ENCODE measurements around the gene ZBTB17. TPM values are rescaled to one million over a fixed set of nuclear protein-coding genes. Genes with fewer than 3 reads are reported as not detected.
A peak's percentile ranks its signal among the peaks of the same experiment; 100 is the strongest.

Gene ZBTB17
- total RNA-seq, 1 experiment from 2014 or later: 46.3 TPM

GRCh38 chr1:15952317-15953258, 23.3 kb downstream of the ZBTB17 start:
- Mint-ChIP-seq H3K4me3 (ENCODE audit: unreplicated experiment) (peak overlapping the region; percentile 60), H3K27me3 (ENCODE audit: insufficient read depth, unreplicated experiment) (no peaks in the 10 kb centered on the region), H3K9me3 (ENCODE audit: unreplicated experiment) (no peaks in the 10 kb centered on the region), H3K4me1 (ENCODE audit: insufficient read depth, unreplicated experiment) (peaks cover 66% of the 10 kb centered on the region), H3K36me3 (ENCODE audit: insufficient read depth, unreplicated experiment) (peaks cover 21% of the 10 kb centered on the region), H3K27ac (ENCODE audit: low read depth, unreplicated experiment) (peak overlapping the region; percentile 87)
- POLR2A ChIA-PET: interaction anchor here (0.6 to 4.1 kb wide), 10 partner anchors 23 to 153 kb away, joined by 3 to 23 read pairs (median 4); partner anchors contain the start of gene ZBTB17
- no peak for TF ChIP-seq CTCF (IDR thresholded peaks at IDR 0.05; ENCODE audit: unreplicated experiment)
- CTCF ChIA-PET: interaction anchor here (0.8 kb wide), 2 partner anchors 71 to 137 kb away, joined by 3 read pairs; no protein-coding TSS in a partner anchor
- BruUV-seq (replicated peaks): no TSS peak
- intact Hi-C loops (cut with micrococcal nuclease): loop anchor here (2.0 kb wide), 1 partner anchor 160 kb away; no protein-coding TSS in a partner anchor
- peak; percentile 95 for DNase-seq (ENCODE audit: unreplicated experiment)

- no peaks in the 10 kb centered on the region for H3K27me3 Mint-ChIP-seq (ENCODE audit: insufficient read depth, unreplicated experiment)
- peaks cover 68% of the 10 kb centered on the region for H3K4me1 Mint-ChIP-seq (ENCODE audit: insufficient read depth, unreplicated experiment)
- TF ChIP-seq CTCF (IDR thresholded peaks at IDR 0.05; ENCODE audit: unreplicated experiment): no peak
- peak overlapping the region; percentile 60 for H3K4me3 Mint-ChIP-seq (ENCODE audit: unreplicated experiment)
- intact Hi-C loops (cut with micrococcal nuclease): loop anchor here (2.0 kb wide), 1 partner anchor 159 kb away; no protein-coding TSS in a partner anchor
- BruUV-seq (replicated peaks): no TSS peak
- no peak for DNase-seq (ENCODE audit: unreplicated experiment)
- peak overlapping the region; percentile 87 for H3K27ac Mint-ChIP-seq (ENCODE audit: low read depth, unreplicated experiment)
- H3K9me3 Mint-ChIP-seq (ENCODE audit: unreplicated experiment): no peaks in the 10 kb centered on the region
- H3K36me3 Mint-ChIP-seq (ENCODE audit: insufficient read depth, unreplicated experiment): peaks cover 28% of the 10 kb centered on the region
- CTCF ChIA-PET: interaction anchor here (0.8 to 1.5 kb wide), 3 partner anchors 136 to 155 kb away, joined by 3 to 5 read pairs (median 4); no protein-coding TSS in a partner anchor
- POLR2A ChIA-PET: interaction anchor here (0.7 to 4.1 kb wide), 8 partner anchors 24 to 152 kb away, joined by 3 to 23 read pairs (median 8); partner anchors contain the start of gene ZBTB17
Measured at GRCh38 chr1:15951341-15952153, 24.4 kb downstream of the ZBTB17 start.

GRCh38 chr1:15950763-15951295, 25.1 kb downstream of the ZBTB17 start:
- POLR2A ChIA-PET: interaction anchor here (1.8 to 4.1 kb wide), 5 partner anchors 22 to 117 kb away, joined by 5 to 23 read pairs (median 8); partner anchors contain the start of gene ZBTB17
- Mint-ChIP-seq H3K27me3 (ENCODE audit: insufficient read depth, unreplicated experiment) (no peaks in the 10 kb centered on the region), H3K4me3 (ENCODE audit: unreplicated experiment) (no peak overlapping the region), H3K4me1 (ENCODE audit: insufficient read depth, unreplicated experiment) (peaks cover 61% of the 10 kb centered on the region), H3K9me3 (ENCODE audit: unreplicated experiment) (no peaks in the 10 kb centered on the region), H3K27ac (ENCODE audit: low read depth, unreplicated experiment) (peak overlapping the region; percentile 87), H3K36me3 (ENCODE audit: insufficient read depth, unreplicated experiment) (peaks cover 27% of the 10 kb centered on the region)
- intact Hi-C loops (cut with micrococcal nuclease): no loop called here
- CTCF ChIA-PET: interaction anchor here (0.6 to 1.5 kb wide), 6 partner anchors 19 to 1927 kb away, joined by 3 to 5 read pairs (median 3); no protein-coding TSS in a partner anchor
- DNase-seq (ENCODE audit: unreplicated experiment): no peak
- BruUV-seq (replicated peaks): no TSS peak
- no peak for TF ChIP-seq CTCF (IDR thresholded peaks at IDR 0.05; ENCODE audit: unreplicated experiment)
